ENCODE results near the gene FAM222A.

The FAM222A gene

GRCh38 chr12:109739747-109740693, 26.4 kb downstream of the FAM222A start:
- Histone ChIP-seq H3K4me3 (ENCODE audit: low read length in 2 of 2) (no peak overlapping the region), H3K9me3 (ENCODE audit: control insufficient read depth in 2 of 2, low read length in 2 of 2) (no peaks in the 10 kb centered on the region), H3K27me3 (ENCODE audit: control insufficient read depth in 1 of 2, insufficient read depth in 2 of 2, low read length in 2 of 2) (peaks cover 26 to 32% of the 10 kb centered on the region in 2 donors), H3K27ac (ENCODE audit: low read length) (no peak overlapping the region), H3K9ac (ENCODE audit: low read length in 2 of 2) (no peak overlapping the region), H3K4me1 (ENCODE audit: control insufficient read depth, insufficient read depth, low read length) (no peaks in the 10 kb centered on the region), H3K36me3 (ENCODE audit: control insufficient read depth in 2 of 2, insufficient read depth in 2 of 2, low read length in 2 of 2) (no peaks in the 10 kb centered on the region)

- H3K36me3 ChIP-seq (ENCODE audit: control insufficient read depth in 2 of 2, insufficient read depth in 2 of 2, low read length in 2 of 2): no peaks in the 10 kb centered on the region
Observed at GRCh38 chr12:109740694-109741245, 27.1 kb downstream of the FAM222A start.

DNA sequence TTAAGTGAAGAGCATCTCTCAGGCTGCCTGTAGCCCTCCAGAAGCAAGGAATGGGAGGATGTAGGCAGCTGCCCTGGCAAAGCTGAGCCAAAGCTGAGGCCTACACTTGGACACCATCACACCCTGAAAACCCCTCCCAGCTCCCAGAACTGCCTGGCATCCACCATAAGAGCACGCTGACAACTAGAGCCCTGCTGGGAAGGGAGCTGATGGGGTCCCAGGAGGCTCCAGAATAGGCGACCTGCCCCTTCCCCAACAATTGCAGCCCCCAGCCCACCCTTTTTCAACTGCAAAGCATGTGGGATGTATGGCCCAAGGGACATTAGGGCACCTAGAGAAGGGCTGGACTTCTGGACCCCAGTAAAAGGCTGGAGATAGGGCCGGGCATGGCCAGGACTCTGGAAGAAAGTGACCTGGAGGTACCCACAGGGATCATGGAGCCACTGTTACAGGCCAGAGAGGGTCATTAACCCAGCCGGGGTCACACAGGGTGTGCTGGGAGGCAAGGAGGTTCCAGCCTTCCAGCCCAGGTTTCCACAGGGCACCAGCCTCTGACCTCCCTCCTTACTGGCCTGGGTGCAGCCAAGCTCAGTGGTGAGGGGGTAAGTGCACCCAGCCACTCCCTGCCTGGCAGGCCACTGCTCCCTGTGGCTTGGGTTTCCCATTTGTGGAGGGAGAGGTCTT, 27.8 kb downstream of the FAM222A start:
- no peaks in the 10 kb centered on the region for H3K36me3 ChIP-seq (ENCODE audit: control insufficient read depth in 2 of 2, insufficient read depth in 2 of 2, low read length in 2 of 2)
- H3K4me1 ChIP-seq (ENCODE audit: control insufficient read depth, insufficient read depth, low read length): no peaks in the 10 kb centered on the region
- H3K9me3 ChIP-seq (ENCODE audit: control insufficient read depth in 2 of 2, low read length in 2 of 2): no peaks in the 10 kb centered on the region
- H3K27me3 ChIP-seq (ENCODE audit: control insufficient read depth in 1 of 2, insufficient read depth in 2 of 2, low read length in 2 of 2): peaks cover 12 to 20% of the 10 kb centered on the region in 2 donors
- no peak overlapping the region for H3K9ac ChIP-seq (ENCODE audit: low read length in 2 of 2)
- H3K4me3 ChIP-seq (ENCODE audit: low read length in 2 of 2): no peak overlapping the region
- no peak overlapping the region for H3K27ac ChIP-seq (ENCODE audit: low read length)

More at GRCh38 chr12:109740694-109741245, 27.1 kb downstream of the FAM222A start:
- Histone ChIP-seq H3K9me3 (ENCODE audit: control insufficient read depth in 2 of 2, low read length in 2 of 2) (no peaks in the 10 kb centered on the region), H3K27ac (ENCODE audit: low read length) (no peak overlapping the region), H3K4me1 (ENCODE audit: control insufficient read depth, insufficient read depth, low read length) (no peaks in the 10 kb centered on the region), H3K27me3 (ENCODE audit: control insufficient read depth in 1 of 2, insufficient read depth in 2 of 2, low read length in 2 of 2) (peaks cover 18 to 27% of the 10 kb centered on the region in 2 donors), H3K4me3 (ENCODE audit: low read length in 2 of 2) (no peak overlapping the region), H3K9ac (ENCODE audit: low read length in 2 of 2) (no peak overlapping the region)

DNA sequence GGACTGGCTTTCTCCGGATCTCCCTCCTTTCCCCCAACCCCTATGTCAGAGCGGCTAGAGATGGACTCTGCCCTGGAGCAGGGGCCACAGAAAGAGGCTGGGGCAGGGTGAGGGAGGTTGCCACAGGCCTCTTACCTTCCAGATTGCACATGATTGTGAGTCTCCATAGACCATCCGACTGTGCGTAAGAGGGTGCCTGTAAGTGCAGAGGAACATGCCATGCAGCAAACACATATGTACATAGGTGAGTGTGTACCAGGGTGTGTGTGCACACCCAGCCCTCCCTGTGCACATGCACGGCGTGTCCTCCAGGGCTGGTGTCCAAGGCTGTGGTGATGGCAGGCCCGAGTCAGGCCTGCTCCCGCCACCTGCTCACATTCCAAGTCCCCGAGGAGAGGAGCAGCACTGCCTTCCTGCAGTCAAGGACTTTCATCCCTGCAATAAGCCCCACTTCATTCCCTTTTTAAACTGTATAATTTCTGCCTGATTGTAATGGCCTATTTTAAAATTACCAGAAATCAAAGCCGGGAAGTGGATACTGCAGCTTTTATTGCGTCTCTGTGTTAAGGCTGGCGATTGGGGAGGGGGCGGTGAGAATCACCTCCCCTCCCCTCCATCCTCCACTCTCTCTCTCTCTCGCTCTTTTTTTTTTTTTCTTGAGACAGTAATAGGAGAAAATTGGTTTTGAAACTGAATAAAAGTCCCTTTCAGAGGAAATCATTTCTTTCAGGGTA, 28.5 kb downstream of the FAM222A start:
- Histone ChIP-seq H3K27me3 (ENCODE audit: control insufficient read depth in 1 of 2, insufficient read depth in 2 of 2, low read length in 2 of 2) (peaks cover 6 to 14% of the 10 kb centered on the region in 2 donors), H3K9me3 (ENCODE audit: control insufficient read depth in 2 of 2, low read length in 2 of 2) (no peaks in the 10 kb centered on the region), H3K4me3 (ENCODE audit: low read length in 2 of 2) (no peak overlapping the region), H3K4me1 (ENCODE audit: control insufficient read depth, insufficient read depth, low read length) (no peaks in the 10 kb centered on the region), H3K27ac (ENCODE audit: low read length) (no peak overlapping the region), H3K36me3 (ENCODE audit: control insufficient read depth in 2 of 2, insufficient read depth in 2 of 2, low read length in 2 of 2) (no peaks in the 10 kb centered on the region), H3K9ac (ENCODE audit: low read length in 2 of 2) (no peak overlapping the region)

GRCh38 chr12:109743076-109743910, 29.7 kb downstream of the FAM222A start:
- no peak overlapping the region for H3K4me3 ChIP-seq (ENCODE audit: low read length in 2 of 2)
- no peak overlapping the region for H3K9ac ChIP-seq (ENCODE audit: low read length in 2 of 2)
- no peaks in the 10 kb centered on the region for H3K9me3 ChIP-seq (ENCODE audit: control insufficient read depth in 2 of 2, low read length in 2 of 2)
- H3K27ac ChIP-seq (ENCODE audit: low read length): no peak overlapping the region
- H3K27me3 ChIP-seq (ENCODE audit: control insufficient read depth in 1 of 2, insufficient read depth in 2 of 2, low read length in 2 of 2): peaks cover 3 to 10% of the 10 kb centered on the region in 2 donors
- H3K36me3 ChIP-seq (ENCODE audit: control insufficient read depth in 2 of 2, insufficient read depth in 2 of 2, low read length in 2 of 2): no peaks in the 10 kb centered on the region
- H3K4me1 ChIP-seq (ENCODE audit: control insufficient read depth, insufficient read depth, low read length): no peaks in the 10 kb centered on the region

DNA sequence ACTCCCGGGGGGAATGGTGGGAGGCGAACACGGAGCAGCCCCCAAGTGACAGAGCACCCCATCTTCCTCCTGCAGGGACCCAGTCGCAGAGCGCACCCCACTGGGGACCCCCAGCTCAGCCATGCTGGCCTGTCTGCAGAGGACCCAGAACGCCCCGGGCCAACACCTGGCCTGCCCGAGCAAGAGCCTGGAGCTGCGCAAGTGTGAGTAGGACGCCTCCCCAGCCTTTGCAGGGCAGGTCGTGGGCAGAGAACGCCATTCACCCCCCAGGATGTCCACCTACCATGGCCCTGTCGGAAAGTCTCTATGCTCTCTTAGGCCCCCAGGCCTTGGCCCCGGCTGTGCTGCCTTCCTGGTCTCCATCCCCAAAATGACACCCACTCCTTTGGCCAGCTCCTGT, 30.4 kb downstream of the FAM222A start:
- Histone ChIP-seq H3K27ac (ENCODE audit: low read length) (no peak overlapping the region), H3K27me3 (ENCODE audit: control insufficient read depth in 1 of 2, insufficient read depth in 2 of 2, low read length in 2 of 2) (peaks cover 3 to 5% of the 10 kb centered on the region in 2 donors), H3K9me3 (ENCODE audit: control insufficient read depth in 2 of 2, low read length in 2 of 2) (no peaks in the 10 kb centered on the region), H3K4me1 (ENCODE audit: control insufficient read depth, insufficient read depth, low read length) (no peaks in the 10 kb centered on the region), H3K4me3 (ENCODE audit: low read length in 2 of 2) (no peak overlapping the region), H3K9ac (ENCODE audit: low read length in 2 of 2) (no peak overlapping the region), H3K36me3 (ENCODE audit: control insufficient read depth in 2 of 2, insufficient read depth in 2 of 2, low read length in 2 of 2) (no peaks in the 10 kb centered on the region)

DNA sequence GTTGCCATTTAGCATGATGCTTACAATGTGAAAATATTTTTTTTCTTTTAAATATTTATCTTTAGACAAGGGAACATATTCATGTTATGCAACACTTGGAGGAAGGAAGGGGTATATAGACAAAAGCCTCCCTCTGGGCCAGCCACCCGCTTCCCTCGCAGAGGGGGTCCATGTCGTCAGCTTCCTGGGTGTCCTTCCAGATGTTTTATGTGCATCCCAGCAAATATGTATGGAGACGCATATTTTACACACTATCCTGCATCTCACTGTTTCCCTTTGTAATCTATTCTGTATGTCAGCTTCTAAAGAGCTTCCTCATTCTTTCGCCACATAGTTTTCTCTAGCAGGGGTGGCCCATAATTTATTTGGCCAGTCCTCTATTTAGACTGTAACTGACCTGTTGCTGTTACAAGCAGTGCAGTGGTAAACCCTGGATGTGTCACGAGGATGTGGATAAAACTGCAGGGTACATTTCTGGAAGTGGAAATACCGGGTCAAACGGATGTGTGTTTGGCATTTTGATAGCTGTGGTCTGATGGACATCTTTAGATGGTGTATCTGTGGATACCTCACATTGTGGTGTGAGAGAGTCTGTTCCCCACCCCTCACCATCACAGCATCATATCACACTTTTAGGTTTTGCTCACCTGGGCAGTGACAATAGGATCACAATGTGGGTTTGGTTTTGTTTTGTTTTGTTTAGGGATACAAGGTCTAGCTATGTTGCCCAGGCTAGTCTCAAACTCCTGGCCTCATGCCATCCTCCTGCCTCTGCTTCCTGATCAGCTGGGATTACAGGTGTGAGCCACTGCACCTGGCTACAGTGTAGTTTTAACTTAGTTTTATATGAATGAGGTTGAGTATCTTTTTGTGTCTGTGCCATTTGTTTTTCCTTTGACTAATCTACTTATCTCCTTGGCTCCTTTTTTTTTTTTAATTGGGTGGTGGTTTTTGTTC, 31.6 kb downstream of the FAM222A start:
- Histone ChIP-seq H3K4me3 (ENCODE audit: low read length in 2 of 2) (no peak overlapping the region), H3K9ac (ENCODE audit: low read length in 2 of 2) (no peak overlapping the region), H3K27me3 (ENCODE audit: control insufficient read depth in 1 of 2, insufficient read depth in 2 of 2, low read length in 2 of 2) (peaks cover 3 to 5% of the 10 kb centered on the region in 2 donors), H3K27ac (ENCODE audit: low read length) (no peak overlapping the region), H3K9me3 (ENCODE audit: control insufficient read depth in 2 of 2, low read length in 2 of 2) (no peaks in the 10 kb centered on the region), H3K4me1 (ENCODE audit: control insufficient read depth, insufficient read depth, low read length) (no peaks in the 10 kb centered on the region), H3K36me3 (ENCODE audit: control insufficient read depth in 2 of 2, insufficient read depth in 2 of 2, low read length in 2 of 2) (no peaks in the 10 kb centered on the region)

DNA sequence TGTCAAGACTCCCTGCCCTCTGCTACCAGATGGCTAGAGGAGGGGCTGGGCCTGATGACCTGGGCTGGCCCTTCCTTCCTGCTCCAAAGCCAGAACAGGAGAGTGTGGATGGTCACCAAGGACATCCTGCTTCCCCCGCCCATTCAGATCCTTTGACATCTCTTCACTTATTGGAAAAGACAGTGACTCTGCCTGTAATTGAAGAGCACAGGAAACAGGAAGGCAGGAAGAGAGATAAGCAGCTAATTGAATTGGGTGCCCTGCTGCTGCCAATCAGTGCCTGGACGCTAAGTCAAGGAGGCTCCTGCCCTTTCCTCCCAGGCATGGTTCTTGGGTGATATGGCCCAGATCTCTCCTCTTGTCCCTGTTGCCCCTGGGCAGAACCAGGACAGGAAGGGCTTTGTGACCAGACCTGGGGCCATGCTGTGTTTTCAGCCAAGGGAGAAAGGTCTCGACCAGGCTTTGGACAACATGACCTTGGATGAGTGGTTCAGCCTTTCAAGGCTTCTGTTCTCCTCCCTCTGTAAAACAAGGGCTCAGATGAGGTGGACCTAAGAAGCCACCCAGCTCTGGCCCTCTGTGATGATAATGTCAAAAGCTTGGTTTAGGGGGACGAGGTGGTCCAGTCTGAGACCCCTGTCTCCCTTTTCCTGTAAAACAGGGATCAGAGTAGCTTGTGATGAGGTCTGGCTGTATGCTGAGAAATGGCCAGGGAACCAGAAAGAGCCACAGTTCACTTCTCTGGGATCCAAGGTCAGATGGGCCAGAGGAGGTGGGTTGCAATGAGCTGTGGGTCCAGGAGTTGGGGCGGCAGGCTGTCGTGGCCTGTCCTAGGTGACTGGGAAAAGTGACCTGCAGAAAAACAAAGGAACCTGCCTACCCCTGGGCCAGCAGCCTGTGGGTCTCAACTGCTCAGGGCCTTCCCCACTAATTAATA, 38.8 kb downstream of the FAM222A start:
- Histone ChIP-seq H3K27me3 (ENCODE audit: control insufficient read depth in 1 of 2, insufficient read depth in 2 of 2, low read length in 2 of 2) (peaks cover 0 to 3% of the 10 kb centered on the region in 2 donors), H3K4me3 (ENCODE audit: low read length in 2 of 2) (no peak overlapping the region), H3K9me3 (ENCODE audit: control insufficient read depth in 2 of 2, low read length in 2 of 2) (peaks cover 5 to 8% of the 10 kb centered on the region in 2 donors), H3K27ac (ENCODE audit: low read length) (no peak overlapping the region), H3K4me1 (ENCODE audit: control insufficient read depth, insufficient read depth, low read length) (no peaks in the 10 kb centered on the region), H3K36me3 (ENCODE audit: control insufficient read depth in 2 of 2, insufficient read depth in 2 of 2, low read length in 2 of 2) (no peaks in the 10 kb centered on the region), H3K9ac (ENCODE audit: low read length in 2 of 2) (no peak overlapping the region)
